ENCODE results near the gene ADAMTSL1.

Gene ADAMTSL1

DNA sequence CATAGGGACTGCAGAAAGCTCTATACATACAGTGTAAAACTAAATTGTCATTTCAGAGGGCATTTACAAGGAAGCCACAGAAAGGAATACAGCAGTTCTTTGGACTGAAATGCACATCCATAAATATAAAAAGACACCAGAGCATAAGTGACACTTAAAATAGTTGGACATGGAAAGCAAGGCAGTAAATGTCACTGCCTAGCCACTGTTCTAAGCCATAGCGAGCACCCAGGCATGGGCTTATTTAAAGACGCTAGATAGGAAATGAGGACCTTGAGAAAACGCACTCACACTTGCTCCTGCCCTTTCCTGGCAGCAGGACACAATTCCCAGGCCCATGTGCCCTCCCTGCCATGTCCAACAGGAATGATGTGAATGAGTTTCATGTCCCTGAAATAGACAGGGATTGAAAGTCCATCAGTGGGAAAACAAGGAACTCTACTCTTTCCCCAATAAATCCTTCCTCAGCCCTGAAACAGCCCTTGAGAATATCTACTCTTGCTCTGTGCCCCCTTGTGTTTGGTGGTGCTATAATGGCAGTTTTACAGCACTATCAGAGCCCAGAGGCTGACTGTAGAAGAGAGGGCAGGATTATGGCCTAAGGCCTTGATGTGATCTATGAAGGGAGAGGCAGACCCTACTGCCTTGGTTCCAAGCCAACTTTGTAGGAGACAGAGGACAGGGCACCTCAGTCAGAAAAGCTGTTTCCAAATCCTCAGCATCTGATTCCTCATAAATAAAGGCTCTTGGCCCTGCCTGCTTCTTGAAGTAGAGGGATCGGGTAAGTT is 376.1 kb downstream of the ADAMTSL1 start:
- no peak for DNase-seq (ENCODE audit: low read depth)
- TF ChIP-seq, protein P1, sequence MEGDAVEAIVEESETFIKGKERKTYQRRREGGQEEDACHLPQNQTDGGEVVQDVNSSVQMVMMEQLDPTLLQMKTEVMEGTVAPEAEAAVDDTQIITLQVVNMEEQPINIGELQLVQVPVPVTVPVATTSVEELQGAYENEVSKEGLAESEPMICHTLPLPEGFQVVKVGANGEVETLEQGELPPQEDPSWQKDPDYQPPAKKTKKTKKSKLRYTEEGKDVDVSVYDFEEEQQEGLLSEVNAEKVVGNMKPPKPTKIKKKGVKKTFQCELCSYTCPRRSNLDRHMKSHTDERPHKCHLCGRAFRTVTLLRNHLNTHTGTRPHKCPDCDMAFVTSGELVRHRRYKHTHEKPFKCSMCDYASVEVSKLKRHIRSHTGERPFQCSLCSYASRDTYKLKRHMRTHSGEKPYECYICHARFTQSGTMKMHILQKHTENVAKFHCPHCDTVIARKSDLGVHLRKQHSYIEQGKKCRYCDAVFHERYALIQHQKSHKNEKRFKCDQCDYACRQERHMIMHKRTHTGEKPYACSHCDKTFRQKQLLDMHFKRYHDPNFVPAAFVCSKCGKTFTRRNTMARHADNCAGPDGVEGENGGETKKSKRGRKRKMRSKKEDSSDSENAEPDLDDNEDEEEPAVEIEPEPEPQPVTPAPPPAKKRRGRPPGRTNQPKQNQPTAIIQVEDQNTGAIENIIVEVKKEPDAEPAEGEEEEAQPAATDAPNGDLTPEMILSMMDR (conservative IDR thresholded peaks at IDR 0.05; ENCODE audit: low read depth, low read length): peak; percentile 3
- H3K4me3 ChIP-seq (ENCODE audit: low read length): no peak overlapping the region

DNA sequence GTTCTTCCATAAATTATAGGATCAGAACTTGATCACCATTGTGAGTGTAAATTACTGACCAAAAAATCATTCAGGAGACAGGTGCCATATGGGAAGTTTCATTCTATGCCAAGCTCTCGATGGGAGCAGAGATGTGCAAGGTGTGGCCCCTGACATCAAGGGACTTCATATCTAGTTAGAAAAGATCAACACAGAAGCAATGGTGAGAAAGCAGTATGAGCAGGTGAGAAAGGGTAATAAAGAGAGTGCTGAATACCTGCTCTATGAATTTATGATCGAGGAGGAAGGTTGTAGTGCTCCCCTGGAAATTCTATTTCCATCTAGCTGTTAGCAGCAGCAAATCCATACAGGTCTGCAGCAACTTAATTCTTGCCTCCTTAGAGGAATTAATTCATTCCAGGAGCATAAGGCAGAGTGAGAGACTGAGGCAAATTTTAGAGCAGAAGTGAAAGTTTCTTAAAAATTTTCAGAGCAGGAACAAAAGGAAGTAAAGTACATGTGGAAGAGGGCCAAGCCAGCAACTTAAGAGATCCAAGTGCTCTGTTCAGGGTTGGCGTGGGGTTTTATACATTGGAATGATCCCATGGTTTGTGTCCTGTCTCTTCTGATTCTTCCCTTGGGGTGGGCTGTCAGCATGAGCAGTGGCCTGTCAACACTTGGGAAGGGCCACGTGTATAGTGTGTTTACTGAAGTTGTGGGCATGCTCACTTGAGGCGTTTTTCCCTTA is 377.3 kb downstream of the ADAMTSL1 start:
- TF ChIP-seq, protein P1 (conservative IDR thresholded peaks at IDR 0.05; ENCODE audit: low read depth, low read length): no peak
- DNase-seq (ENCODE audit: low read depth): no peak
- H3K4me3 ChIP-seq (ENCODE audit: low read length): no peak overlapping the region

DNA sequence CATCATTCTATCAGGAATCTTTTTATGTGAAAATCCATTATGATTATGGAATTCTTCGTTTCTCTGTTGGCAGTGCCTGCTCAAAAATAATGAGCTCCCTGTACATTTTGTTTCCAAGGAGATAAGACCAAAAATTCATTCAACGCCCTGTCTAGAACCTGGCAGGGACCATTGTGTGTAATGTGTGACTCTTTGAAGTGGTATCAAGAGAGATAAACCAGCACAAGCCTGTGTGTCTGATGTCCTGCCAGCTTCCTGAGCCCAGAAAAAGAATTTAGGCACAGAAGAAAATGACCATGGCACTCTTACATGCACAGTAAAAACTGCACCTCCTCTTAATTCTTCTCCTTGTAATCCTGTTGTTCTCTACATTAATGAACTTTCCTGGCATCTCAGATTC is 381.7 kb downstream of the ADAMTSL1 start:
- DNase-seq (ENCODE audit: low read depth): peak; percentile 7
- no peak overlapping the region for H3K4me3 ChIP-seq (ENCODE audit: low read length)
- TF ChIP-seq, protein P1 (conservative IDR thresholded peaks at IDR 0.05; ENCODE audit: low read depth, low read length): no peak

DNA sequence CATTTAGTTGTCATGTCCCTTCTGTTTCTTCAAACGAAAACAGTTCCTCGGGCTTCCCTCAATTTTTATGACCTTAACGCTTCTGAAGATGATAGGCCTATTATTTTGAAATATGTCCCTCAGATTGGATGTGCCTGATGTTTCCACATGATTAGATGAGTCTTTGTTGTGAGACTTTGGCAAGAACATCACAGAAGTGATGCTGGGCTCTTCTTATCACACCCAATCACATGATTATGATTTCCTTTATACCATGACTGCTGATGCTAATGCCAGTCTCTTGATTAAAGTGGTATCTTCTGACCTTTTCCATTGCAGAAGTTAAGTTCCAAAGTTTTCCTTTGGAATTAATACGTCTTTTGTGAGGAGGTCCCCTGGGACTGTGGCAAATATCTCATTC is 383.4 kb downstream of the ADAMTSL1 start:
- H3K4me3 ChIP-seq (ENCODE audit: low read length): no peak overlapping the region
- TF ChIP-seq, protein P1 (conservative IDR thresholded peaks at IDR 0.05; ENCODE audit: low read depth, low read length): no peak
- no peak for DNase-seq (ENCODE audit: low read depth)

DNA sequence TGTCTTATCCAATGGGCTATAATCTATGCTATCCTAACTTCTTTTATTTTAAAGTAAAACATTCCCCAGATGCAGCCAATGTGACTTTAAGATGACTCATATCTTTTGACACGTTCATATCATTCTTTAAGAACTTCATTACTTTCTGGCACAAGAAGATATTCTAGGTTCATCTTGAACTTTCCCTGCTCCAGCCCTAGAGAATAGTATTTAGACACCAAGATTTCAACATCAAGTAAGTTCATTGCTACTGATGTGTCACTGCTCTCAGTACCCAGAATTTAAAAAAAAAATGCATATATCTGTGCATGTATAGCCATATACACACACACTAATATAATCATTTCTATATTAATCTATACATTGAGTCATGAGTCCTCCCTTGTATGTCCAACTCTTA is 383.8 kb downstream of the ADAMTSL1 start:
- no peak overlapping the region for H3K4me3 ChIP-seq (ENCODE audit: low read length)
- TF ChIP-seq, protein P1 (conservative IDR thresholded peaks at IDR 0.05; ENCODE audit: low read depth, low read length): no peak
- DNase-seq (ENCODE audit: low read depth): no peak

DNA sequence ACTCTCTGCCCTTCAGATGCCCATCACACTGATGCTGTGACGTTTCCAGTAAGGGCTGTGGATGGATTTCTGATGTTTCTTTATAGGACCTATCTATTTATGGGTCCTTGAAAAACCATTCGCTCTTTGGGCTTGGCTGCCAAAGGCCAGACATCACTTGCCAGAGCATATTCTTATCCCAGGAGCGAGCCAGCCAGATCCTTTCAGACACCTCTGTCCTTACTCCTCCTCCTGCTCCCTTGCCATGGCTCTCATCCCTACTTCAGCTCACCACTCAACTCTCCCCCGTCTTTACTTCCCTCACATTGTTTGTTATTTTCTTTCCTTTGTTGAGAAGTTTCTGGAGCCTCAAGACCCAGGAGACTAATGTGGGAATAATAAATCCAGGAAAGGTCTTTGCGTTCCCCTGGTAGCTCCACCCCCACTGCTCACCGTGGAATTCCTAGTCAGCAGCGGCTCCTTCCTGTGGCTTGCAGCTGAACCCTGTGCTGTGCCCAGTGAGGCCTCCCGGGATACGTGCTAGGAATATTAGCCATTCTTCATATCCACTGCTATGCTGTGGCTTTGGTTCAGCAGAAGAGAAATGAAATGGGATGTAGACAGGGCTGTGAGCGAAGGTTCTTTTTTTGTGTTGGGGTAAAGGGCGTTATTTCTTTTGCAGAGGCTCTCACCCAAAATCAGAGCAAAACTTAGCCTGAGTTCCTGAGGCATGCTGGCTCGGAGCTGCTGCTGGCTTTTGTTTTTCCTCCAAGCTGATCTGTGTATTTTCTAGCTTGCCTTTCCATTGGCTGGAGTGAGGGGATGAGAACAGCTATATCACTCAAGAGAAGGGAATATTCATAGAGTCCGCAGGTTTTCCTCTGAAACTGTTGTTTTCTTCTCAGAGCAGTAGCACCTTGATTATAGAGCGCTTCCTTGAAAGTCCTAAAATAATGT is 387.9 kb downstream of the ADAMTSL1 start:
- DNase-seq (ENCODE audit: low read depth): no peak
- H3K4me3 ChIP-seq (ENCODE audit: low read length): no peak overlapping the region
- TF ChIP-seq, protein P1 (conservative IDR thresholded peaks at IDR 0.05; ENCODE audit: low read depth, low read length): peak; percentile 20
